ENCODE measurements around the gene PSPN. TPM values are rescaled to one million over a fixed set of nuclear protein-coding genes. Genes with fewer than 3 reads are reported as not detected.
A peak's percentile ranks its signal among the peaks of the same experiment; 100 is the strongest.

PSPN gene
- 0.75 TPM for total RNA-seq
- long read RNA-seq, partial matches to known transcripts: 0 of 1 reads
- long read RNA-seq, other reads (novel, unspliced or antisense): 0 of 1 reads

- intact Hi-C loops (cut with DNase I): no loop called here
- ATAC-seq (ENCODE audit: poor library complexity) (no peak), DNase-seq (no peak)
Observed at GRCh38 chr19:6375411-6376010, at the start of gene PSPN. Gene PSPN (minus strand): TSS chr19:6375933. CDS start chr19:6375849, 84 bp downstream.

- DNase-seq (peak; percentile 100), ATAC-seq (ENCODE audit: poor library complexity) (peak; percentile 94)
- intact Hi-C loops (cut with DNase I): no loop called here
Observed at GRCh38 chr19:6424939-6425731, 49.4 kb upstream of the PSPN start.

- DNase-seq (peak; percentile 37), ATAC-seq (ENCODE audit: poor library complexity) (no peak)
- intact Hi-C loops (cut with DNase I): no loop called here
Observed at GRCh38 chr19:6424195-6424938, 48.6 kb upstream of the PSPN start, which contains the start of gene KHSRP. Gene KHSRP (minus strand): TSS chr19:6424811. CDS start chr19:6424701, 110 bp downstream.

GRCh38 chr19:6423499-6424194, 47.9 kb upstream of the PSPN start:
- DNase-seq (no peak), ATAC-seq (ENCODE audit: poor library complexity) (no peak)
- intact Hi-C loops (cut with DNase I): no loop called here

GRCh38 chr19:6421075-6422014, 45.6 kb upstream of the PSPN start:
- no peak for DNase-seq
- ATAC-seq (ENCODE audit: poor library complexity): no peak
- intact Hi-C loops (cut with DNase I): no loop called here

- intact Hi-C loops (cut with DNase I): no loop called here
- ATAC-seq (ENCODE audit: poor library complexity): no peak
Observed at GRCh38 chr19:6418562-6418932, 42.8 kb upstream of the PSPN start.

GRCh38 chr19:6417713-6418561, 42.2 kb upstream of the PSPN start:
- peak; percentile 37 for ATAC-seq (ENCODE audit: poor library complexity)

More at GRCh38 chr19:6418562-6418932, 42.8 kb upstream of the PSPN start:
- no peak for DNase-seq

GRCh38 chr19:6416658-6417405, 41.1 kb upstream of the PSPN start:
- ATAC-seq (ENCODE audit: poor library complexity) (no peak), DNase-seq (no peak)
- intact Hi-C loops (cut with DNase I): no loop called here

More at GRCh38 chr19:6417713-6418561, 42.2 kb upstream of the PSPN start:
- no peak for DNase-seq
- intact Hi-C loops (cut with DNase I): no loop called here

- intact Hi-C loops (cut with DNase I): no loop called here
- ATAC-seq (ENCODE audit: poor library complexity): no peak
Observed at GRCh38 chr19:6415591-6416190, 40.0 kb upstream of the PSPN start.

GRCh38 chr19:6414793-6415590, 39.3 kb upstream of the PSPN start:
- no peak for ATAC-seq (ENCODE audit: poor library complexity)
- intact Hi-C loops (cut with DNase I): no loop called here
- DNase-seq: no peak

More at GRCh38 chr19:6415591-6416190, 40.0 kb upstream of the PSPN start:
- no peak for DNase-seq

GRCh38 chr19:6413721-6414643, 38.2 kb upstream of the PSPN start:
- DNase-seq (no peak), ATAC-seq (ENCODE audit: poor library complexity) (no peak)
- intact Hi-C loops (cut with DNase I): no loop called here

GRCh38 chr19:6413291-6413690, 37.6 kb upstream of the PSPN start:
- no peak for ATAC-seq (ENCODE audit: poor library complexity)
- DNase-seq: no peak
- intact Hi-C loops (cut with DNase I): no loop called here

GRCh38 chr19:6412447-6413091, 36.8 kb upstream of the PSPN start:
- intact Hi-C loops (cut with DNase I): no loop called here
- ATAC-seq (ENCODE audit: poor library complexity): peak; percentile 45
- DNase-seq: no peak

- intact Hi-C loops (cut with DNase I): no loop called here
- DNase-seq (no peak), ATAC-seq (ENCODE audit: poor library complexity) (no peak)
Observed at GRCh38 chr19:6412061-6412446, 36.3 kb upstream of the PSPN start.
